Epithelial cell of proximal tubule (primary cell): ENCODE measurements around the gene PKHD1. TPM values are rescaled to one million over a fixed set of nuclear protein-coding genes. Genes with fewer than 3 reads are reported as not detected.

Experiments used
- DNase-seq: peaks from one replicate; pipeline ENCODE4 v3.0.0-alpha.2; 2011; ENCODE audit warnings: low read depth
- H3K4me3 ChIP-seq: 2 replicates; pipeline ENCODE4 v1.5.1; 2011; ENCODE audit warnings: low read depth, mild to moderate bottlenecking, low read length
- CTCF ChIP-seq: conservative IDR thresholded peaks from 2 replicates; pipeline ENCODE4 v1.5.1; 2012; ENCODE audit warnings: low read depth, mild to moderate bottlenecking, low read length
- total RNA-seq: library from RNA; depleted of rRNA; stranded (reverse); fragments of >200 nt; gene quantifications from 2 replicates; pipeline ENCODE4 v1.2.3, GENCODE V29; 2015

The PKHD1 gene
- total RNA-seq, 1 donor from 2014 or later = 1.7 TPM

DNA sequence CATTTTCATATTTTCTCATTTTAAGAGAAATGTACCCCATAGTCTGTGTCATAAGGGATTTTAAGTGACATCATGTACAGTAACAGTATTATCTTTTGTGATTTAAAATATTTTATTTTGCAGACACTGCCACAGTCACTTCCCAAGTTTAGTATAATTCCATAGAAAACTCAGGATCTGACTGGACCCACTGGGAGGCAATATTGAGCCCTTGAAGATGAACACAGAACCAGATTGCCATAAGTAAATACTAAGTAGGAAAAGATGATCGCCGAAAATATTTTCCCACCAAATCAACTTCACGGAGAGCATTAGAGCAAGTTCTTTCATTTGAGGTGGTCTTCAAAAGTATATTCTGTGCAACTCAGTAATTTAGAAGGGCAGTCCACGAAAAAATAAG is 17.6 kb upstream of the PKHD1 start:
- peak; percentile 61 for TF ChIP-seq CTCF
- H3K4me3 ChIP-seq = no peak overlapping the region
- no peak for DNase-seq

DNA sequence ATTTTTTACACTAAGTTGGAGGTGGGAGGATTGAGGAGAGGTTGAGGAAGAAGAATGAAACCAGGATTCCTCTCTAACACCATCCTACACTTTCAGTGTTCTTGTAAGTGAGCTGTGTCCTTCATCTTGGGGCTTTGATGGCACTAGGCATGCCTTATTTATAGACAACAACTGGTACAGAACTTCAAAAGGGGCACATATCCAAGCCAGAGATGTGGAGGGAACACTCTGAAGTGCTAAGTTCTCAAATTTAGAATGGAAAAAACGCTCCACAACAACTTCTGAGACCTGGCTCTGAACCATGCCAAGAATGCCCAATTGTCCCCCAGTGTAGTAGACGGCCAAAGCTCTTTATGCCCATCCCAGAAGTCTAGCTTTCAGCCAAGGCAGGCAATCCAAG is 16.2 kb upstream of the PKHD1 start:
- no peak overlapping the region for H3K4me3 ChIP-seq
- DNase-seq = no peak
- TF ChIP-seq CTCF = no peak

DNA sequence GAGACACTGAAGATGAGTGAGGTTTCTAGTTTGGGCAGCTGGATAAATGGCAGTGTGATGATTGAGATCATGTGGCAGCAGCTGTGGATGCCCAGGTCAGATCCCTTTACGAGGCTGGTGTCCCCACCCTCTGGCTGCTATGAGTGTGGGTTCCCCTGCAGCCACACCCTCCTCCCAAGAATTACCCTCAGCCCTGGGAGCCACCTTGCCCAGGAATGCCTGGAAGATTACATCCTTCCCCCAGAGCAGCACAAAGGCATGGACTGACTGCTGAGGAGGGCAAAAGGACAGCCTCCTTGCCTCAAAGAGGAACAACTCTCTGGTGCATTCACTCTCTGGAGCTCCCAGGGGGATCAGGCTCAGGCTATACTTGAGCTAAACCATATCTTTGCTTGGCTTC is 15.0 kb upstream of the PKHD1 start:
- TF ChIP-seq CTCF = no peak
- DNase-seq = no peak

DNA sequence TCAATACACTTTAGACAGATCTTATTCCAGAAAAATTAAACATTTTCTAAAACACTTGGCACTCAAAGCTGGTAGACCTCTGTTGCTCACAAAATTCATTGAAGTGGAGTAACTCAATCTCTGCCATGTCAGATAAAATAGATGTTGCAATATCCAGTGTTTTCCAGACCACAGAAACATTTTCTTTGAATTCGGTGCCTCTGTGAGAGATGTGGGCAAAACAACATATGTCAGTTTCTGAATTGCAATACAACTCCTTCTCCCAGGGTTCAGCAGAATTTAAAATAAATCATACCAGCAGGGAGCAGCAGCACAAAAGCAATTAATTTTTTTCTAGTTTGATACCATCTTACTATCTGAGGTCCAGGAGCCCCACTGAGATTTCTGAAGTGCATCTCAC is 11.3 kb upstream of the PKHD1 start:
- DNase-seq = no peak
- TF ChIP-seq CTCF = no peak
- H3K4me3 ChIP-seq = no peak overlapping the region

More for the DNA sequence above, 15.0 kb upstream of the PKHD1 start:
- no peak overlapping the region for H3K4me3 ChIP-seq

- peak; percentile 35 for DNase-seq
- no peak for TF ChIP-seq CTCF
- H3K4me3 ChIP-seq = no peak overlapping the region
Observed at GRCh38 chr6:52089758-52090348, 2.4 kb upstream of the PKHD1 start.

DNA sequence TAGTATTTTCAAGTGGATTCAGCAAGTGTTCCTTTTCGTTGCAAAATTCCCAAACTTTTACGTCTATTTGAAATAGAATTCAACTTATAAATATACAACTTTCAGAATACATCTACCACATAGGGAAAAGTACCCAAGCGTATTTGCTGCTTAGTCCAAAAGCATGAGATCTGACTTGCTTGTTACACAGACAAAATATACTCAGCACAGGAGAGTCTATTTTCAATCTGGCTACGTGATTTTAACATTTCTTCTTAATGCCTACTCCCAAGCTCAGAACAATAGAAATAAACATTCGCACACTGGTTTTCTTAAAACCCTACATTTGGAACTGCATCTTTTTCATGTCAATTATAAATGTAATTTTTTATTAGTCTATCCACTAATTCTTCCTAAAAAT is 672 bp downstream of the PKHD1 start:
- no peak for TF ChIP-seq CTCF
- DNase-seq = no peak
- H3K4me3 ChIP-seq = peak overlapping the region; percentile 64

DNA sequence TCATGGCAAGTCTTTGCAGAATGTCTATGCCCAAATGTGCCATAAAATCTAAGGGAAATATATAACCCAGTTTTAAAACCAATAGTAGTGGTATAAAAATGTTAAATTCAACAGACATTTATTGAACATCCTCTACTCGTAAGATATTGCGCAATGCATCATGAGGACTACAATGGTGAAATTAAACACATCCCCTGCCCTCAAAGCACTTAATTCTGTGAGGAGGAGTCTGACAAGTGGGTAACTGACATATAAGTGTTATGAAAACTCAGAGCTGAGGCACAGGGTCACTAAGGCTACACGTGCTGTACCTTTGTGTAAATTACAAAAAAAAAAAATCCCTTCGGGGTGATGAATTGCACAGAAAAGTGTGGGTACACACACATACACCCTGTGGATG is 6.2 kb downstream of the PKHD1 start:
- TF ChIP-seq CTCF = no peak
- no peak for DNase-seq
- H3K4me3 ChIP-seq = no peak overlapping the region
